22Rv1 (cell line): Measurements from ENCODE around the gene ITGA8.

Source experiments
- H3K27ac ChIP-seq: fragments of 450-650 bp; 2 replicates; pipeline ENCODE4 v1.5.1; 2017
- CTCF ChIP-seq: fragments of 450-650 bp; IDR thresholded peaks from 2 replicates; pipeline ENCODE4 v1.5.1; 2017; ENCODE audit warnings: mild to moderate bottlenecking
- ZFX ChIP-seq: fragments of 450-650 bp; IDR thresholded peaks from 2 replicates; pipeline ENCODE4 v1.6.1; 2017; ENCODE audit warnings: antibody characterized with exemption, borderline replicate concordance

The ITGA8 gene

GRCh38 chr10:15620836-15621515 lies 98.7 kb downstream of the ITGA8 start:
- no peak for TF ChIP-seq ZFX
- no peak for TF ChIP-seq CTCF
- no peak overlapping the region for H3K27ac ChIP-seq

- no peak overlapping the region for H3K27ac ChIP-seq
- TF ChIP-seq CTCF (no peak), ZFX (no peak)
These were observed 99.4 kb downstream of the ITGA8 start for GRCh38 chr10:15620337-15620736.

GRCh38 chr10:15609246-15609645 lies 110.5 kb downstream of the ITGA8 start:
- H3K27ac ChIP-seq: no peak overlapping the region
- TF ChIP-seq ZFX (no peak), CTCF (no peak)

- H3K27ac ChIP-seq: no peak overlapping the region
- TF ChIP-seq CTCF (no peak), ZFX (no peak)
These were observed 113.3 kb downstream of the ITGA8 start for GRCh38 chr10:15606377-15606776.

- TF ChIP-seq ZFX: no peak
- TF ChIP-seq CTCF: no peak
- H3K27ac ChIP-seq: no peak overlapping the region
These were observed 113.9 kb downstream of the ITGA8 start for GRCh38 chr10:15605740-15606369.

- TF ChIP-seq CTCF (no peak), ZFX (no peak)
- no peak overlapping the region for H3K27ac ChIP-seq
These were observed 116.2 kb downstream of the ITGA8 start for GRCh38 chr10:15603446-15604011.

- TF ChIP-seq ZFX (no peak), CTCF (no peak)
- H3K27ac ChIP-seq: no peak overlapping the region
These were observed 117.9 kb downstream of the ITGA8 start for GRCh38 chr10:15601819-15602218.
